Activated CD4-positive, alpha-beta T cell treated with anti-CD3 and anti-CD28 coated beads, Interleukin-2, amount 50 U/mL, for 48 hours (primary cell): ENCODE measurements around the gene JARID2.

Experiments
- DNase-seq, 2 experiments: peaks; one replicate each; pipeline ENCODE4 v3.0.0-alpha.2; 2020

JARID2 gene

DNA sequence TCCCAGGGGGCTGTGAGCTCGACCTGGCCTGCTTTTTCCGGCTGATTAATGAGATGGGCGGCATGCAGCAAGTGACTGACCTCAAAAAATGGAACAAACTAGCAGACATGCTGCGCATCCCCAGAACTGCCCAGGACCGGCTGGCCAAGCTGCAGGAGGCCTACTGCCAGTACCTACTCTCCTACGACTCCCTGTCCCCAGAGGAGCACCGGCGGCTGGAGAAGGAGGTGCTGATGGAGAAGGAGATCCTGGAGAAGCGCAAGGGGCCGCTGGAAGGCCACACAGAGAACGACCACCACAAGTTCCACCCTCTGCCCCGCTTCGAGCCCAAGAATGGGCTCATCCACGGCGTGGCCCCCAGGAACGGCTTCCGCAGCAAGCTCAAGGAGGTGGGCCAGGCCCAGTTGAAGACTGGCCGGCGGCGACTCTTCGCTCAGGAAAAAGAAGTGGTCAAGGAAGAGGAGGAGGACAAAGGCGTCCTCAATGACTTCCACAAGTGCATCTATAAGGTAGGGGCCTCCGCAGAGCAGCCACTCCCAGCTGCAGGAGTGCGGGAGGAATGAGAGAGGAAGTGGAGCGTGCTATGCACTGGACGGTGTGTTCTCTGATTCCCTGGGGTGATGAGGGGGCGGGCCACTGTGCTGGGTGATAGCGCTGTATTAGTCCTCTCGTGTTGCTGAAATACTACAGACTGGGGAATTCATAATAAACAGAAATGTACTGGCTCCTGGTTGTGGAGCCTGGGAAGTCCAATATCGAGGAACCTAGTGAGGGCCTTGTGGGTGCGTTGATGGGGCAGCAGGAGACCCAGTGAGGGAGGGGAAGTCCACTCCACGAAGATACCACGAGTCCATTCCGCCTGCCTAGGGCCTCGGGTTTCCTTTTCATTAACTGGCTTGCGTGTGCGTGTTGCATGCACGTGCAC, 255.3 kb downstream of the JARID2 start:
- no peak for DNase-seq

GRCh38 chr6:15501826-15502445, 256.1 kb downstream of the JARID2 start:
- no peak for DNase-seq

- no peak for DNase-seq
Observed at GRCh38 chr6:15502446-15503345, 256.8 kb downstream of the JARID2 start.

DNA sequence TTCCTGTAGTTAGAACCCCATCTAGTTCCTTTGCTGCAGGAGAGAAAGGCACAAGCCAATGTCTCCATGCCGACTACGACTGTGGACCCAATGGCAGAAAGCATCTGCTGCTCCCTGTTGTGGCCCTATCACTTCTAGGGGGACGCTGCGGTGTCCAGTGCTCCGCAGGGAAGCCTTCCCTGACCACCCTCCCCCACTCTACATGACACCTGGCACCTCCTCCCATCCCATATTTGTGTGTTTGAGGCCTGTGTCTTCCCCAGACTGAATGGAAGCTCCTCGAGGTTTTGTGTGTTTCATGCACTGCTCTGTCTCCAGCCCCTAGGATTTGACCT, 257.4 kb downstream of the JARID2 start:
- DNase-seq = no peak

- no peak for DNase-seq
Observed at GRCh38 chr6:15504040-15504495, 258.2 kb downstream of the JARID2 start.

DNA sequence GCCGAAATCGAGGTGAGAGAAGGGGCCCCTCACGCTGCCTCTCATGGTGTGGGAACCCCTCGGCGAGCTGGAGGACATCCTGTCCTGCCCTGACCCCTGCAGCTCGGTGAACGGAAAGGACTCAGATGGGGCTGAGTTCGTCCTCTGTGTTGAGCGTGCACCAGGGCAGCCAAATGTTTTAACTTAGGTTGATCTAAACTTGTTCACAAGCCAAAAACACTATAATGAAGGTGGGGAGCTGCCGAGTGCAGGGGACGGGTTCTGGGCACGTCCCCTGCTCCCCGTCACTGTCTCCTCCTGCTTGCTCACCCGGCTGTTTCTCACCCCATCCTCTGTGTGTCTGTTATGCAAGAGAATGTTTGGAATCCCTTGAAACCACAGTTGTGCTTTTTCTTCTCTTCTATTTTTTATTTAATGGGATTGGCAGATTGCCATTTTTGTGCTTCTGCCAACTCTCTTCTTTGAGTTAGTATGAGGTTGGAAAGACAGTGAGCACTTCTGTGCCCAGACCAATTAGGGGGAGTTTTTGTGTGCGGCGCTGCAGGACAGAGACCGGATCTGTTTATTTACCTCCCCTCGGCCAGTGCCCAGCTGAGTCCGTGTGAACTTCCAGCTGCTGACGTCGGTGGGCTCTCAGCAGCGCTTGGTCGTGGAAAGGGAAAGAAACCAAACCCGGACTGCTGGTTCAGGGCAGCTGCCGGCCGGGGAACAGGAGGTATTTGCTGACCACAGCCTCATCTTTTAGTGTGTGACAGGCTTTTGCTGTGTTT, 258.9 kb downstream of the JARID2 start:
- no peak for DNase-seq

GRCh38 chr6:15505463-15505918, 259.6 kb downstream of the JARID2 start:
- no peak for DNase-seq

DNA sequence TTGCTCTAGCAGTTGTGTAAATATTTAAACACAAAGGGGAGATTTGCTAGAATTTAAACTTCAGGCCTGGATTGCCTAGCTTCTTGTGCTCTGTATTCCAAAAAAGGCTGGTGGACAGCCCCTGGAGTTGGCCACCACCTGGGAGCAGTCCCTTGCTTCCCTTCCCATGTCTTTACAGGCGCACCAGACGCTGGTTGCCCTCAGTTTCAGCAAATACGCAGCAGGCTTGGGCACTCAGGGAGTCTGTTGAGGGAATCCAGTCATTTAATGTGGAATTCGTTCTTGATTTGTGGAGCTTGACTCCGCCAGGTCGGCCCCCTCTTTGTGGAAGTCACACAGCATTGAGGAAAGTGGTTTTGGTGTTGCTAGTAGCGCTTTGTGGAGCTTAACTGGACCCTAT, 260.2 kb downstream of the JARID2 start:
- no peak for DNase-seq

DNA sequence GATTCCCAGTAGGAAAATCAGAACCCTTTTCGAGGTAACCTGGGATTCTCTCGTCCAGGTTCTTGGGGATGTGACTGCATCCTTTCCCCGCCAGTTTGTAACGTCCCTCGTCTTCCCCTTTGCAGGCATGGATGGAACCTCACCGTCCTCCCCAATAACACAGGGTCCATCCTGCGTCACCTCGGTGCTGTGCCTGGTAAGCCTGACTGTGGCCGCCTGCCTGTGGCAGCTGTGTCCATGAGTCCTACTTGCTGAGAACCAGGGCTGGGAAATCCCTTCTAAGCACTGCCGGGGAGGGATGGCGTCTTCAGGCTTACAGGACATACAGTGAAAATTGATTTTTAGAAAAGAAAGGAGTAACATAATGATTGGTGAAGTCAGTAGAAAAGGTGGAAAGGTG, 261.4 kb downstream of the JARID2 start:
- DNase-seq = no peak

DNA sequence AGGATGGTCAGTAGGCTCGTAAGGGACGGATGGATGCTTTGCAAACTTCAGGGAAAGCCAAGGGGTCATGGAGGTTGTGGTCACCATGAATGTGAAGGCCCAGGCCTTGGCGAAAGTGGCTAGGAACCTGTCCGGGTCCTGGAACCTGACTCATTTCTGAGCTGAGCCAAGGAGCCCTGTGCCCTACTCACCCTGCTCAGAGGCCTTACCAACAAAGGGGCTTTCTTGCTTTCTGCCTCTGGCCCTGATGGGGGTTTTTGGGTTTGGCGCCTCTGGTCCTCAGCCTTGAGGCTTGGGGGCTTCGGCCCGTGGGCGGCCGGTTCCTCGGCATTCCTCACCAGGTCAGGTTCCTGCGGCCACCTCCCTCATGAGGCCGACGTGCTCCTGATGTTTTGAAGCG, 261.9 kb downstream of the JARID2 start:
- no peak for DNase-seq

DNA sequence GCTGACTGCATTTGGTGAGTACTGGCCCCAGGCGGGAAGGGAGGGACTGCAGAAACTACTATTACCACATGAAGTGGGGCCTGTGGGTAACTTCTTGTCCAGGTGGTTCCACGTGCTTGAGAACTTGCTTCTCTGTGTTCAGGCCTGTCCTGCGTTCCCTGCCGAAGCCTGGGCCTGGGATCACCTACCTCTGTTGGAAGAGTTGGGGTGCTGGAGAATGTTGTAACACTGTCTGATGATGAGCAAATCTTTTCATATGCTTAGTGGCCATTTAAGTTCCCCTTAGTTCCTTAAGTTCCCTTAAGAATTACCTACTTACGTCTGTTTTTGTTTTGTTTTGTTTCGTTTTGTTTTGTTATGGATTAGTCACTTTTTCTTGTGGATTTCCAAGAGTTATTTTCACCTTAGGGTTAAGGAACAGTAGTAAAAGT, 262.6 kb downstream of the JARID2 start:
- DNase-seq = no peak

- no peak for DNase-seq
Observed at GRCh38 chr6:15508931-15509330, 263.1 kb downstream of the JARID2 start.

- DNase-seq = no peak
Observed at GRCh38 chr6:15509335-15509933, 263.6 kb downstream of the JARID2 start.

GRCh38 chr6:15510121-15510520, 264.3 kb downstream of the JARID2 start:
- DNase-seq = no peak

DNA sequence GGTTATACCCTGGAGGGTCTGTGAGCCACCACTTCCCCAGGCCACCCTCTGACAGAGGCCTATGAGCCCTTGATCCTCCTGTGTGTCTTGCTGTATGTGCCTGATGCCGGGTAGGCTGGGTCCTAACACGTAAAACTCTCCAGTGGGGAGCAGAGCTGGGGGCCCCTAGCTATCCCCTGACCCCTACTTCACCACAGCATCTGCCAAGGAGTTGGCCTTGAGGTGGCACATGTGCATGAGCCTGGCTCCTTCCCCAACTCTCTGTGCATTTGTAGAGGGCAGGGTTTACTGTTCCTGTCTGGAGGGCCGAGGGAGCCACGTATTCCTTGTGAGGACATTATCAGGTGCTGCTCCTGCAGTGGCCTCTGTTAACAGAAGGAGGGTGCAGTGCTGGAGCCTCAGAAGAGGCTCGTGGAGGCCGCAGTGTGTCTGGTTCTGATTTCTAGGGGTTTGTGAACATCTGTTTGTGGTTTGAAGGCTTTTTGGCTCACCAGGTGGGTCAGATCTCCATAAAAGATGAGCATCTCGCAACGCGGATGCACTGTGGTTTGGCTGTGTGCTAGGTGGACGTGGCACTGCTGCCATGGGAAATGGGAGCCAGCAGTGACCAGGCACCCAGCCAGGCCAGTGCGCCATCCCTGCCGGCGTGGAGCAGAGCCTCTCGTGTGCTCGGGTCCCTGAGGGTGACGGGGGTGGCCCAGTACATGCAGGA, 264.8 kb downstream of the JARID2 start:
- DNase-seq = no peak

DNA sequence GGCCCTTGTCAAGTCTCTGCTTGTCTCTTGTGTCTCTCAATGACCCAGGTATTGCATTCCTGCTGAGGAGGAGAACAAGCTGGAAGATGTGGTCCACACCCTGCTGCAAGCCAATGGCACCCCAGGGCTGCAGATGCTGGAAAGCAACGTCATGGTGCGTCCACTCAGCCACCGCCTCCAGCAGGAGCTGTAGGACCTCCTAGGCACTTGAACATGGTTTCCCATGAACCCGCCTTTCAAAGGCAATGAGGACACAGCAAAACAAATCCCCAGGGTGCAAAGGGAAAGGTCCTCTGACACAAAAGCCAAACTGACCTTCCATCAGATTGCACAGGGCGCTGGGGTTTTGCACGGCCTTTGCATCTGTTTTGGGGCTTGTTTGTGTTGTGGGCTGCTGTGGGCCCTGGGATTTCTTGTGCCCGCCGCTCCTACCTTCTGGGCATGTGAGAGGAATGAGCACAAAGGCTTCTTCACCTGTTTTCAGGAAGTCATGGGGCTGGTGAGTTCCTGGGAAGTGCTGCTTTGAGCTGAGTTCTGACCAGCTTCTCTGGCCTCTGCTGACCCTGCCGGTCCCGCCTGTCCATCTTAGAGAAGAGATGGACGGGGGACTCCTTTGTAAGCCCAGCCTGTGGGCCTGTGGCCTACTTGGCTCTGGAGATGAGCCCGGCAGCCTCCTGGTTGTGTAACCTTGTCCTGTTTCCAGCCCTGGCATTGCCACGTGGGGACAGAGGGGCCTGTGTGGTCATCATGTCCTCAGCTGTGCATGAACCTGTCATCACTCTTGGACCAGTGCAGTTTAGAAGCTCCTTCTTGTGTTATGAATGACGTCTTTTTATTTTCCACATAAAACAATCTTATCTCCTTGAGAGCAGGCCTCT, 265.6 kb downstream of the JARID2 start:
- DNase-seq = no peak

DNA sequence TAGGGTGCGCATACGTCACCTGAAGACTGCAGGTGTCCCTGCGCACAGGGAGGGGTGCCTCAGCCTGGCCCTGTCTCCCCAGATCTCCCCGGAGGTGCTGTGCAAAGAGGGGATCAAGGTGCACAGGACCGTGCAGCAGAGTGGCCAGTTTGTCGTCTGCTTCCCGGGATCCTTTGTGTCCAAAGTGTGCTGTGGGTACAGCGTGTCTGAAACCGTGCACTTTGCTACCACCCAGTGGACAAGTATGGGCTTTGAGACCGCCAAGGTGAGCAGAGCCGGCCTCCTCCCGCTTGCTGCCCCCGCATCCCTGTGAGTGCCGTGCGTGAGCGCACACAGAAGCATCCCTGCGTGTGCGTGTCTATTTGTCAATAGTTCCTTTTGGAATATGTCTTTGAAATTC, 266.3 kb downstream of the JARID2 start:
- no peak for DNase-seq

DNA sequence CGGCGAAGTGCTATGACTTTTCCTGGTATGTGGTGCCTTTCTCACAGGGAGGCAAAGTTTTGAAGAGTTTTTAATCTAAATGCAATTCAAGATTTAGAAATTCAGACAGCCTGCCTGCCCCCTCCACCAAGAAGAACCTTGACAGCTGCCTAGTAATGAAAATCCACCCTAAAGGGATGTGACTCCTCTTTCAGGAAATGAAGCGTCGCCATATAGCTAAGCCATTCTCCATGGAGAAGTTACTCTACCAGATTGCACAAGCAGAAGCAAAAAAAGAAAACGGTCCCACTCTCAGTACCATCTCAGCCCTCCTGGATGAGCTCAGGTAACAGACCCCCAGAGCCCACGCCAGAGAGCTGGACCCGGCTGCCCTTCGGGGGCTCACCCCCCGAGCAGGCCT, 266.9 kb downstream of the JARID2 start:
- DNase-seq = no peak

- no peak for DNase-seq
Observed at GRCh38 chr6:15513131-15513771, 267.4 kb downstream of the JARID2 start.
